H54 (cell line): ENCODE data around the gene CACNG3.
A peak's percentile ranks its signal among the peaks of the same experiment; 100 is the strongest.

Source experiments
- DNase-seq: peaks from one replicate; pipeline ENCODE4 v3.0.0; 2011; ENCODE audit warnings: low spot score, mixed read lengths; ENCODE audit not compliant: insufficient read length
- FAIRE-seq: peaks from 3 replicates; lab custom pipeline; 2011; peaks lifted over from hg19 to GRCh38; lab: Jason Lieb, UNC
- POLR2A ChIP-seq: IDR thresholded peaks from 2 replicates; pipeline ENCODE4 v1.6.1; 2011; ENCODE audit warnings: low read depth, mild to moderate bottlenecking, low read length

Gene CACNG3

GRCh38 chr16:24253192-24253591 lies 2.9 kb upstream of the CACNG3 start:
- FAIRE-seq: no peak
- DNase-seq: peak; percentile 11
- no peak for TF ChIP-seq POLR2A

- no peak for TF ChIP-seq POLR2A
- no peak for FAIRE-seq
- no peak for DNase-seq
Observed at GRCh38 chr16:24257958-24258357, 1.8 kb downstream of the CACNG3 start.

GRCh38 chr16:24258791-24259190 lies 2.7 kb downstream of the CACNG3 start:
- FAIRE-seq (no peak), DNase-seq (no peak)
- TF ChIP-seq POLR2A: no peak

GRCh38 chr16:24262816-24263215 lies 6.7 kb downstream of the CACNG3 start:
- no peak for TF ChIP-seq POLR2A
- DNase-seq (no peak), FAIRE-seq (no peak)

- no peak for FAIRE-seq
- no peak for TF ChIP-seq POLR2A
Observed at GRCh38 chr16:24270721-24271442, 14.7 kb downstream of the CACNG3 start.

GRCh38 chr16:24272379-24272778 lies 16.2 kb downstream of the CACNG3 start:
- TF ChIP-seq POLR2A: no peak
- DNase-seq (no peak), FAIRE-seq (no peak)

More at GRCh38 chr16:24270721-24271442, 14.7 kb downstream of the CACNG3 start:
- DNase-seq: no peak

GRCh38 chr16:24273508-24274182 lies 17.5 kb downstream of the CACNG3 start:
- TF ChIP-seq POLR2A: no peak
- no peak for DNase-seq
- FAIRE-seq: no peak

GRCh38 chr16:24275413-24275812 lies 19.3 kb downstream of the CACNG3 start:
- no peak for TF ChIP-seq POLR2A
- FAIRE-seq (no peak), DNase-seq (no peak)

GRCh38 chr16:24279982-24280515 lies 23.9 kb downstream of the CACNG3 start:
- no peak for TF ChIP-seq POLR2A
- DNase-seq (no peak), FAIRE-seq (no peak)

GRCh38 chr16:24281466-24281865 lies 25.3 kb downstream of the CACNG3 start:
- FAIRE-seq (no peak), DNase-seq (no peak)
- TF ChIP-seq POLR2A: no peak

GRCh38 chr16:24282141-24282540 lies 26.0 kb downstream of the CACNG3 start:
- DNase-seq: no peak
- FAIRE-seq: no peak
- TF ChIP-seq POLR2A: no peak

- no peak for FAIRE-seq
- no peak for TF ChIP-seq POLR2A
- DNase-seq: no peak
Observed at GRCh38 chr16:24286741-24287405, 30.7 kb downstream of the CACNG3 start.

- no peak for TF ChIP-seq POLR2A
- FAIRE-seq (no peak), DNase-seq (no peak)
Observed at GRCh38 chr16:24288516-24288915, 32.4 kb downstream of the CACNG3 start.

GRCh38 chr16:24289166-24289700 lies 33.1 kb downstream of the CACNG3 start:
- DNase-seq (no peak), FAIRE-seq (no peak)
- no peak for TF ChIP-seq POLR2A

GRCh38 chr16:24291932-24292331 lies 35.8 kb downstream of the CACNG3 start:
- DNase-seq (no peak), FAIRE-seq (no peak)

More at GRCh38 chr16:24291932-24292331, 35.8 kb downstream of the CACNG3 start:
- TF ChIP-seq POLR2A: no peak
